GM19238 (cell line): ENCODE data around the gene F7.
"Not testable (repeated sequence)": the region's sequence is repeated elsewhere in the genome, so short reads cannot be mapped to it uniquely, and the experiment has no call there.

Source experiments
- DNase-seq: peaks from one replicate; pipeline ENCODE4 v3.0.0; 2011; ENCODE audit warnings: low spot score; ENCODE audit not compliant: insufficient read length

The F7 gene

GRCh38 chr13:113072376-113072775 lies 33.2 kb upstream of the F7 start:
- DNase-seq, result no peak

- DNase-seq, result no peak
Measured at GRCh38 chr13:113073942-113074341, 31.6 kb upstream of the F7 start.

- no peak for DNase-seq
Measured at GRCh38 chr13:113074401-113074800, 31.2 kb upstream of the F7 start.

GRCh38 chr13:113074876-113075275 lies 30.7 kb upstream of the F7 start:
- DNase-seq, result no peak

GRCh38 chr13:113075711-113076110 lies 29.9 kb upstream of the F7 start:
- no peak for DNase-seq

- DNase-seq, result no peak
Measured at GRCh38 chr13:113076681-113077401, 28.8 kb upstream of the F7 start.

- no peak for DNase-seq
Measured at GRCh38 chr13:113077566-113077952, 28.0 kb upstream of the F7 start.

- no peak for DNase-seq
Measured at GRCh38 chr13:113077953-113078901, 27.4 kb upstream of the F7 start.

- no peak for DNase-seq
Measured at GRCh38 chr13:113078902-113079780, 26.4 kb upstream of the F7 start.

- not testable (repeated sequence) for DNase-seq
Measured at GRCh38 chr13:113079781-113080080, 25.9 kb upstream of the F7 start.

- DNase-seq, result no peak
Measured at GRCh38 chr13:113080361-113080831, 25.2 kb upstream of the F7 start.

- DNase-seq, result no peak
Measured at GRCh38 chr13:113080901-113081521, 24.6 kb upstream of the F7 start.

- no peak for DNase-seq
Measured at GRCh38 chr13:113082198-113083021, 23.2 kb upstream of the F7 start.

GRCh38 chr13:113083022-113083373 lies 22.6 kb upstream of the F7 start:
- no peak for DNase-seq

GRCh38 chr13:113083402-113084061 lies 22.1 kb upstream of the F7 start:
- no peak for DNase-seq

- no peak for DNase-seq
Measured at GRCh38 chr13:113084094-113084942, 21.3 kb upstream of the F7 start.

GRCh38 chr13:113084943-113085540 lies 20.5 kb upstream of the F7 start:
- DNase-seq, result no peak

- DNase-seq, result no peak
Measured at GRCh38 chr13:113086031-113086750, 19.4 kb upstream of the F7 start.
